GM19324 (cell line): ENCODE measurements around the gene FCN2.

Source experiments
- ATAC-seq: cut with Tn5 transposase; IDR thresholded peaks from one replicate; pipeline ENCODE4 v1.9.1; 2021; ENCODE audit warnings: mild to moderate bottlenecking, moderate library complexity; ENCODE audit not compliant: unreplicated experiment, low FRiP score

The FCN2 gene

GRCh38 chr9:134886413-134886913 is 5.9 kb downstream of the FCN2 start:
- no peak for ATAC-seq

DNA sequence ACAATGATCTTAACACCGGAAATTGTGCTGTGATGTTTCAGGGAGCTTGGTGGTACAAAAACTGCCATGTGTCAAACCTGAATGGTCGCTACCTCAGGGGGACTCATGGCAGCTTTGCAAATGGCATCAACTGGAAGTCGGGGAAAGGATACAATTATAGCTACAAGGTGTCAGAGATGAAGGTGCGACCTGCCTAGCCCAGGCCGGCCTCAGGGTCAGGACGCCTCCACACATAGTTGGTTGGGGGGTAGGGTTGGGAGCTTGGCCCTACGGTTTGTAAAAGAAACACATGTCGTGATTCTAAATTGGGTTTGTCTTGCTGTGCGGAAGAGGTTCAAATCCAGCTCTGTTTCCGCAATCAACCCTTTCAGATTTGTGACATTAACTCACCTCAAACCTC is 6.6 kb downstream of the FCN2 start:
- ATAC-seq = no peak

DNA sequence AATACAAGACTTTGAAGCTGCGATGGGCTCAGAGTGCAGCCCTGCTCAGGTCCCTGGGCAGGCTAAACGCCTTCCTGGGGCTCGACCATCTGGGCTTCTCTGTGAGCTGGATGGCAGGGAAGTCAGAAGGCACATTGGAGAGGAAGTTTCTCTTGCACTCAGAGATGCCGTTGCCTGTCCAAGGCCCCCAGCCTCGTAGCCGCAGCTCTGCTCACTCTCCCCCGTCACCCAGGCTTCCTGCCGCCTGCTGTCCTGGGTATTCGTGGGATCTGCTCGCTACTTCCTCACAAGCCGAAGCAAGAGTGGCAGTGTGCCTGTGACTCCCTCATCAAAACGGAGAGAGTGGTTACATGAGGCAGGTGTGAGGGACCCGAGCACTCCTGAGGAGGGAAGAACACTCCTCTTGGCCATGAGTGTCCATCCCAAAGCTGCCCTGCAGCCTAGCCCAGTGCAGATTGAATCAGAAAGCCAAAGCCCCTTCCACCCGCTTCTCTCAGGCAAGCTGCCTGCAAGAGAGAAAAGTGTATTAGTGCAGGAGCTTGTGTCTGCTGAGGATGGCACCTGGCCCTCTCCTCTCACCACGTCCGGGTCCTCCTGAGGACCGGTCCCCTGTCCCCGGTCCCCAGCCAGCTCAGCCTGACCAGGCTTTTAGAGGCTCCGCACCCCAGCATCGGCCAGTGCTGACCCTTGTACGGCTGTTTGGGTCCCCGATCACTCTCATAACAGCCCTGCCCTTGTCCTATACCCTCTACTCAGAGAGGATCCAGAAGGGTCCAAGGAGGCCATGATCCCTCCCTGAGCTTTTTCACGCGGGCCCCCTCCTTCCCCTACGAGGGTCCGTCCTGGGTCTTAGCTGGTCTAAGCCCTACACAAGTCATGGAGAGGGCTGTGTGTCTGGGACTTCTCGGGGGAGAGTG is 7.3 kb downstream of the FCN2 start:
- no peak for ATAC-seq

DNA sequence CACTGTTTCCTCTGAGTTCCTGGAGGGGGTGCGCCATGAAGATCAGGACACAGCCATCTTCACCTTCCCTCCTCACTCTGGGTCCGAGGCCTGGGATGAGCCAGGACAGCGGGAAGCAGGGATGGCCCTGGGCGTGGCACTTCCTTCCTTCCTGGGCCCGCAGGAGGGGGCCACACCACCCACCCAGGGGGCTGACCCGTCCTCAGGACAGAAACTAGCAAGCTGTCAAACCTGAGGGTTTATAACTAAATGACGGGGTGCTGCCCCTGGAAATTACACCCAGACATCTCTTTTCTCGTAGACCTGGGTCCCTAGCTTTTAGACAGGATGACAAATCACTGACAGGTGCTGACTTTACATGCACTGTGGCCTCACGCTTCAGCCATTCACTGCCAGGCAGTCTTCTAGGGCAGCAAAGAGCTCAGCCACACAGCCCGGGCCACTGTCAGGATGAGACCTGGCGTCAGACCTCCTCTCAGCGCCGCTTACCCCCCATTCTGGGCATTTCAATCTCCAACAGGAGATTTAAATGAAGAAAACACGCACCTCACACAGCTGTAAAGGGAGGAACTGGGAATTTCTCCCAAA is 8.1 kb downstream of the FCN2 start:
- no peak for ATAC-seq

DNA sequence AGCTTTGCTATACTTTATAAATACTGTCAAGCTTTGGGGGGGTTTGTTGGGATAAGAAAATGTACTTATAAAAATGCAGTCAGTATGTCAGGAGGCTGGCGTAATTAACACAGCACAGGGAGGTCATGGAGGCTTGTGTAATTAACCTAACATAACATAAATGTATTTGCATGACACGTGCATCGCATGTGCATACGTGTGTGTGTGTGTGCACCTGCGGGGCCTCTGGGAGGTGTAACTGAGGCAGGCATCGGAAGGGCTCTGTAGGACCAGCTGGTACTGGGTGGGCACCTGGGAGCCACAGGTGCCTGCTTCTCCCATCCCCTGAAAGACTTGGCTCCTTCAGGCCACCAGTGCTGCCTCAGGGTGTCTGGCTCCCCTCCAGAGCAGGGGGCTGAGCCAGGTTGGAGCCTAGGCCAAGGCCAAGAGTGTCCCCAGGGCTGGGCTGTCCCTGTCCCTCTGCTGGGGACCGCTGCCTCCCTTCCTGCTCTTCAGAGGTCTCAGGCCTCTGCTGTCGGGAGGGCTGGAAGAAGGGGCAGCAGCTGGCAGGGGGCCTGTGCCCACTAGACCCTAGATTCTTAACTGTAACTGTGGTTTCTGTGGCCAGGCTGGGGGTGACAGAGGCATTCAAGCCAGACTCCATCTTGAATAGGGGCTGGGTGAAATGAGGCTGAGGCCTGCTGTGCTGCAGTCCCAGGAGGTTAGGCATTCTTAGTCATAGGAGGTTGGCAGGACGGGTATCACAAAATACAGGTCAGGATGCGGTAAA is 9.0 kb downstream of the FCN2 start:
- no peak for ATAC-seq

DNA sequence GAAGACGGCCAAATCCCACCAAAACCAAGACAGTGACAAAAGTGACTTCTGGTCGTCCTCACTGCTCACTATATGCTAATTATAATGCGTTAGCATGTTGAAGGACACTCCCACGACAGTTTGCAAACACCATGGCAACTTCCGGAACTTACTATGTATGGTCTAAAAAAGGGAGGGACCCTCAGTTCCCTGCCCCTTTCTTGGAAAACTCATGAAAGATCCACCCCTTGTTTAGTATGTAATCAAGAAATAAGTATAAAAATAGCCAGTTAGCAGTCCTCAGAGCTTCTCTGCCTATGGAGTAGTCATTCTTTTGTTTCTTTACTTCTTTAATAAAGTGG is 9.5 kb downstream of the FCN2 start:
- no peak for ATAC-seq

DNA sequence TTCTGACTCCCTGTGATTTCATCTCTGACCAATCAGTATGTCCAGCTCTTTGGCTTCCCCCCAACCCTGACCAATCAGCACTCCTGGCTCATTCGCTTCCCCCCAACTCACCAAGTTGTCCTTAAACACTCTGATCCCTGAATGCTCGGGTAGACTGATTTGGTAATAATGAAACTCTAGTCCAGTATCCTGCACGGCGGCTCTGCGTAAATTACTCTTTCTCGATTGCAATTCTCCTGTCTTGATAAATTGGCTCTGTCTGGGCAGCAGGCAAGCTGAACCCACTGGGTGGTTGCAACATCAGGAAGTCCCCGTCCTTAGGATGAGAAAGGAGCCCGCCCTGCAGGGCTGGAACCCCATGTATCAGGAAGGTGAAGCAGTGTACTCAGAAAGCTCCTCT is 10.4 kb downstream of the FCN2 start:
- no peak for ATAC-seq

DNA sequence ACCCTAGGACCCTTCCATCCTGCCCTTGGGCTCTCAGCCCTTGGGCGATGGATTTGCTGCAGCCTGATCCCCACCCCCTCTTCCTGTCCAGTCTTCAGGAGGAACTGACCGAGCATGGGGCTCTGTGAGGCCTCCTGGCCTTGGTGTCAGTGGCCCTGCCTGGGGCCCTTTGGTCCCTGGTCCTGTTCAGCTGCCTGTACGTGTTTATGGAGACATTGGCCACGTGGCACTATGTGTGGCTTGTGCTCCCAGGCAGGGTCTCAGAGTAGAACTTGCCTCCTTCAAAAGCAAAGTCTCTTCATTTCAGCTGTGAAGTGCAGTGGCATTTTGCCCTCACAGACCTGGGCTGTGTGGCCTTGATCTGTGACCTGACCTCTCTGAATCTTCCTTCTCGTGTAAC is 11.1 kb downstream of the FCN2 start:
- no peak for ATAC-seq

GRCh38 chr9:134892221-134892620 is 11.6 kb downstream of the FCN2 start:
- ATAC-seq = no peak

- no peak for ATAC-seq
Measured at GRCh38 chr9:134892820-134893420, 12.3 kb downstream of the FCN2 start.

GRCh38 chr9:134894136-134894860 is 13.7 kb downstream of the FCN2 start:
- no peak for ATAC-seq

GRCh38 chr9:134895097-134895496 is 14.5 kb downstream of the FCN2 start:
- no peak for ATAC-seq

DNA sequence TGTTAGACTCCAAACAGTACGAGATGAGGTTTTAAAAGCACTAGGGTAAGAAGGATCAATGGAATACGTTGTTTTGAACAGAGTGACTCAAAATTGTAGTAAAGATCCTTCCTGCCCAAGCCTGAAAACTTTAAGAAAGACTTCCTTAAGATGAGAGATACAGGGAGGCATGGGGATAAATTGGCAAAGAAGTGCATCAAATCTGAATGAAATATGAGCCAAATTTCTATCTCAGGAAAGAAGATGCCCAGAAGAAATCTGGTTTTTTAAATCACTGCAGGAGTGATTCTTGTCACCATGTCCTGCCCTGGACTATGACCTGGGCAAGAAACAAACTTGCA is 14.9 kb downstream of the FCN2 start:
- ATAC-seq = no peak

DNA sequence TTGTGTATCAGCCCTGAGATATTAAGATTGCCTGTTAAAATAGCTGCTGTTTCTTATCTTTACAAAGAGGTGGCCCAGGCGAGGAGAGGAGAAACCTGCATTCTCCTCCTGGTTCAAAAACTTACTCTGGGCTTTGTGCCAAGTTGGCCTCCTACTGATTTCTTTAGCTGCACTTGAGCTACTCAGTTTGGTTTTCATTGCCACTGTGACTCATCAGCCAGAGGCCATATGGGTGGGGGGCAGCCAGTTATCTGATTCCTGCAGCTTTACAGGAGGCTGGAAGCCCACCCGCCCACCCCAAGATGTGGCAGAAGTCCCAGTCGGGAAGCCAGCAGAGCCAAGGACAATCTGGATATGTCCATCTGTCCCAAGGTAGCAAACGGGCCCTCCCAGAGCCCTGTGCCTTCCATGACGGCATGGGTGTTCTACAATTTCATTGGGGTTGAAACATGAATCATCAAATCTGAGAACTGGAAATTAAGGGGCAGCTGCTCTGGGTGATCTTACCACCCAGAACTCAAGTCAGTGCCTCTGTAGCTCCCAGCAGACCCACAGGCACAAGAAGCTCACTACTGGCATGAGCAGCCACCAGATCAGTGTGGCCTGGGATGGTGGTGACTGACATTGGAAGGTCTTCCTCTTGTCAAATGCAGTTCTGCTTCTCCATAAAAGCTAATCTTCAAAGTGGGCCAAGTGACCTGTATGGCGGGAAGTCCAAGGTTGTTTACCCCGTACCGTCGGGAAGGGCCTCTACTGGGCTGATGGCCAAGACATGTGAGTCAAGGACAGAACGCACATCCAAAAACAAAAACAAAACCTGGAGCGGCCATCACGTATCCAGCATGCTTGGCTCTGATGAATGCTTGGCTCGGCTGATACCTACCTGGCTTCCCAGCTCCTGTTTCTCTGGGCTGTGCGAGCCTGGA is 15.6 kb downstream of the FCN2 start:
- no peak for ATAC-seq

- ATAC-seq = no peak
Measured at GRCh38 chr9:134896834-134897583, 16.4 kb downstream of the FCN2 start.

DNA sequence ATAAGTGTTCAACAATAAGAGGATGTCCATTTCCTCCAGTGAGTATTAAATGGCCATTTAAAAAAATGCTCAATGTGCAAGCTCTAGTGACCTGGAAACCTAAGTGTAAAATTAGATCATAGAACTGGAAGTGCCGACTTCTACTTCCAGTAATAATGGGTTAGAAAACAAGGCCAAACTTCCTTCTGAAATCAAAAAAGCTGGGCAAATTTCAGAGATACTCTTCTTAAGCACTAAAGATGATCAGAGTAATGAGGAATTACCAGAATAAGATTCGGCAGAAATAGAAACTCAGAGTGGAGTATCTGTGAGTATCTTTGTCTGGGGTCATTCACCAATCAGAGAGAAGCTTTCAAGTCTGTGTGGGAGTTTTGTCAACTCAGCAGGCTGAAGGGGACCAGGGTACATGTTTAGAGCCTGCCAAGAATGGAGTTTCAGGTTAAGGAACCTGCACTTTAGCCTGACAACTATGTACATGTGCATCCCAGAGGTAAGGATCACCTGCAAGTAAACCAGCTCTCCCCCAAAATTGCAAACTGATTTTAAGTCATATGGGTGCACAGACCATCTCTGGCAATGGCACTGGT is 17.1 kb downstream of the FCN2 start:
- ATAC-seq = no peak

DNA sequence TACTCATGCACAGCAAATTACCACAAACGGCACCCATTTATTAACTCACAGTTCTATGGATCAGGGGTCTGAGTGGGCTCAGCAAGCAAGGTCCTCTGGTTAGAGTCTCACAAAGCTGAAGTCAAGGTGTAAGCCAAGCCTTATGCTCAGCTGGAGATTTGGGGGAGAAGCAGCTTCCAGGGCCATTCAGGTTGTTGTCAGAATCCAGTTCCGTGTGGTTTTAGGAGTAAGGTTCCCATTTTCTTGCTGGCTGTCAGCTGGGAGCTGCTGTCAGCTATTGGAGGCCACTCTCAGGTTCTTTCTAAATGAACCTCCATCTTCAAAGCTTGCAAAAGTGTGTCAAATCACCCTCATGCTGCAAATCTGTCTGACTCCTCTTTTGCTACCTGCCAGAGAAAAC is 17.7 kb downstream of the FCN2 start:
- no peak for ATAC-seq

DNA sequence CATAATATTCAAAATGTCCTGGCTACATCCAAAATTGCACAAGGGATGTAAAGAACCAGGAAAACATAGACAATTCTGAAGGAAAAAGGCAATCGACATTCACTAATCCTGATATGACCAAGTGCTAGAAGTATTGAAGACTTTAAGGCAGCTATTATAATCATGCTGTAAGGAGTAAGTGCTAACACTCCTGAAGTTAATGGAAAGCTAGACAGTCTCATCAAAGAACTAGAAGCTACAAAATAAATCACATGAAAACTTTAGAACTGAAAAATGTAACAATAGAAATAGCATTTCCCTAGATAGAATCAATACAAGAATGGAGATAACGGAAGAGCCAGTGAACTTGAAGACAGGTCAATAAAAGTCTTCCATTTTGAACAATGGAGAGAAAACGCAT is 18.6 kb downstream of the FCN2 start:
- ATAC-seq = no peak
